HG03460 (cell line): Measurements from ENCODE around the gene FNBP1L.

Experiments used
- ATAC-seq: cut with Tn5 transposase; IDR thresholded peaks from one replicate; pipeline ENCODE4 v1.9.1; 2021; ENCODE audit not compliant: unreplicated experiment

Gene FNBP1L

GRCh38 chr1:93483606-93484005 is 35.7 kb downstream of the FNBP1L start:
- ATAC-seq, result no peak

DNA sequence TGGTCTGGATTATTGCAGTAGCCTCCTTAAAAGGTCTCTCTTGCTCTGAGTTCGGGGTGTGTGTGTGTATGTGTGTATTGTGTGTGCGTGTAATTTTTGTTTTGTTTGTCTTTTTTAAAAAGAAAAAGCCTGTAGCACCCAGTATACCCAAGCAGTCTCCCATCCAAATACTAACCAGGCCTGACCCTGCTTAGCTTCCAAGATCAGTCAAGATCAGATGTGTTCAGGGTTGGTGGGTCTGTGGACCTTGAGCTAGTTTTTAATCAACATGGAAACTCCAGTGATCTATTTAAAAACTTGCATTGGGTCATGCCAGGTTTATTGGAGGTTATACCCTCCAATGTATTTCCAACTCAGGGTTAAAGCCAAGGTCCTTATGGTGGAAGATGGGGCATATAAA is 40.3 kb downstream of the FNBP1L start:
- ATAC-seq, result no peak

GRCh38 chr1:93489756-93490155 is 41.8 kb downstream of the FNBP1L start:
- no peak for ATAC-seq

DNA sequence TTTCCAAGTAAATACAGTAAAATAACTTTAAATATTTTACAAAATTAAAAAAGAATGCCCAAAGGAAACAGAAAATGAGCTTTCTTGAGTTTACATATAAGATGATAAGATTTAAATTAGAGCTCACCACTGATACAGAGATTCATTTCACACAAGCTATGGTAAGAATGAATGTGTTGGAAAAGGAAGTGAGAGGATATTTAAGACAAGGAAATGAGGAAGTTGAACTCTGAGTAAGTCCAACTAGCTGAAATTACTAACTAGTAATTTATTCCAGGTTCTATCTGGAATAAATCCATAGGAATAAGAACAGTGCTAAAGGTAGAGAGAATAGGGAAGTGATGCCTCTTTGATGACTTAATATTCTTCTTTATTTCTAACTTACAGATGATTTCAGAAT is 42.4 kb downstream of the FNBP1L start:
- ATAC-seq, result no peak

- ATAC-seq, result no peak
Observed at GRCh38 chr1:93495911-93496310, 48.0 kb downstream of the FNBP1L start.

DNA sequence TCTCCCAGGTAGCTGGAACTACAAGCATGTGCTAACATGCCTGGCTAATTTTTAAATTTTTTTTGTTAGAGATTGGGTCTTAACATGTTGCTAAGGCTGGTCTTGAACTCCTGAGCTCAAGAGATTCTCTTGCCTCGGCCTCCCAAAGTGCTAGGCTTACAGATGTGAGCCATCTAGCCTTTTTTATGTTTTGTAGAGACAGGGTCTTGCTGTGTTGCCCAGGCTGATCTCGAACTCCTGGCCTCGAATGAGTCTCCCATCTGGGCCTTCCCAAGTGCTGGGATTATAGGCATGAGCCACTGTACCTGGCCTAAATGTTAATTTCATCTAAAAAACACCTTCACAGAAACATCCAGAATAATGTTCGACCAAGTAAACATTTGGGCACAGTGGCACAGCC is 48.6 kb downstream of the FNBP1L start:
- no peak for ATAC-seq

GRCh38 chr1:93499075-93499474 is 51.2 kb downstream of the FNBP1L start:
- ATAC-seq, result no peak

- ATAC-seq, result no peak
Observed at GRCh38 chr1:93499533-93499932, 51.6 kb downstream of the FNBP1L start.

DNA sequence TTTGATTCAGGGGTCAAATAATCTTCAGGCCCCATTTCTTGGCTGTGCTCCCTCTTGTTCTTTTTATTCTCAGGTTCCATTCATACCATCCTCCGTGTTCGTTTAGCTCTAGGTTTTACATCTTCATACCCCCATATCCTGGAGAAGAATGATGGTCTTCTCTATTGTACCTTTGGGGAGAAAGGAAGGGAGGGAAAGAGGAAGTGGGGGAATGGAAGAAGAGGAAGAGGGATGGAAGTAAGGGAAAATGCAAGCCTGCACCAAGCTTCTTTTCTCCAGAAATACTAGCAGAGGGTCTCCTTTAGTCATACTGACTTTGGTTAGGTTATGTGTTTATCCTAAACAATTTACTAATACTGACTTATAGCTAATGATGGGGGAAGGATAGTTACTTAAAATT is 52.4 kb downstream of the FNBP1L start:
- ATAC-seq, result no peak

DNA sequence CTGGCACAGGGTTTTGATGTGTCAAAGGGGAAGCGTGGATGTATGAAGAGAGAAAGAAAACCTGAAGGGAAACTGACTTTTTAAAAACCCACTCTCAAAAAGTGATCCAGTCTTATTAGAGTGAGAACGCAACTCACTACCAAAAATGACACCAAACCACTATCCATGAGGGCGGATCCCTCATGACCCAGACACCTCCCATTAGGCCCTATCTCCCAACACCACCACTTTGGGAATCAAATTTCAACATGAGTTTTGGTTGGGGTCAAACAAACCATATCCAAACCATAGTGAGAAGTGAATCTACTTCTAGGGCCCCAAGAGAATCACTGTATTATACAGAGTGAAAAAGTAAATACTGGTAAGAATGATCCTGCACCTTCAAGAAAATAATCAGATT is 53.5 kb downstream of the FNBP1L start:
- no peak for ATAC-seq

DNA sequence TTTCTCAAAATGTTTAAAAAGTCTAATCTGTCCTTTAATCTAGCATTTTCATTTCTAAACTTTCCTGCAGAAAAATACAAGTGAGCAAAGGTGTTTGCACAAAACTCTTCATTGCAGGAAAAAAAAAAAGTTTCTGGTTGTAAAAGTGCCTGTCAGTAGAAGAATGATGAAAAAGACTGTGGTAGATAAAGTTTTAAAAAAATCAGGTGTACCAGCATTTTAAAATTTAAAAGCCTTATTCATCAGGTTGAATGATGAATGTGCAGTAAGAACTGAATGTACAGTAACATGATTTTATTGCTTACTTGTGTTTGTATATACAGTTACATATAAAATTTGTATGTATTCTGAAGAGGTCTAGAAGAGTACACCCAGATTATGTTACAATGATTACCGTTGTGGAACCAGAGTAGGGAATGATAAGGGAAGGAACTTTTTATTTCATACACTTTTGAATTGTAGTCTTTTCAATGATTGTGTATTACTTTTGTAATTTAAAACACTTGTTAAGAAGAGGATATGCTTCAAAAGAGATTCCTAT is 54.0 kb downstream of the FNBP1L start:
- ATAC-seq, result no peak

DNA sequence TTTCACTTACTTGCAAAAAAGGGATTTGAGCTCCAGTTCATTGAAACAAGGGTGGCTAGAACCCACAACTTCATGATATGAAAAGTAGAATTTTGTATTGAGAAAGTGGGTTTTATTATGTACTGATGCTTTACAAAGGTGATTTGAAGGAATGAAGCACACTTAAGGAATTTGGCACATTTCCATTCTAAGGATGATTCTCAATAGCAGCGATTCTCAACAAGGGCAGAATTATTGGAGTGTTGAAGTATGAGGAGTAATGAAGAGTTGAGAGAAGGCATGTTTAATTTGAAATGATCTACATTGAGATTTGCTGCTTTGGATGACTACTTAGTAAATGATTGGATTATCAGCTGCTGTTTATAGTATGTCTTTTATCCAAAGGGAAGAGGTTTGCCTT is 54.7 kb downstream of the FNBP1L start:
- no peak for ATAC-seq

GRCh38 chr1:93503163-93503562 is 55.2 kb downstream of the FNBP1L start:
- ATAC-seq, result no peak

- ATAC-seq, result no peak
Observed at GRCh38 chr1:93503816-93504215, 55.9 kb downstream of the FNBP1L start.

DNA sequence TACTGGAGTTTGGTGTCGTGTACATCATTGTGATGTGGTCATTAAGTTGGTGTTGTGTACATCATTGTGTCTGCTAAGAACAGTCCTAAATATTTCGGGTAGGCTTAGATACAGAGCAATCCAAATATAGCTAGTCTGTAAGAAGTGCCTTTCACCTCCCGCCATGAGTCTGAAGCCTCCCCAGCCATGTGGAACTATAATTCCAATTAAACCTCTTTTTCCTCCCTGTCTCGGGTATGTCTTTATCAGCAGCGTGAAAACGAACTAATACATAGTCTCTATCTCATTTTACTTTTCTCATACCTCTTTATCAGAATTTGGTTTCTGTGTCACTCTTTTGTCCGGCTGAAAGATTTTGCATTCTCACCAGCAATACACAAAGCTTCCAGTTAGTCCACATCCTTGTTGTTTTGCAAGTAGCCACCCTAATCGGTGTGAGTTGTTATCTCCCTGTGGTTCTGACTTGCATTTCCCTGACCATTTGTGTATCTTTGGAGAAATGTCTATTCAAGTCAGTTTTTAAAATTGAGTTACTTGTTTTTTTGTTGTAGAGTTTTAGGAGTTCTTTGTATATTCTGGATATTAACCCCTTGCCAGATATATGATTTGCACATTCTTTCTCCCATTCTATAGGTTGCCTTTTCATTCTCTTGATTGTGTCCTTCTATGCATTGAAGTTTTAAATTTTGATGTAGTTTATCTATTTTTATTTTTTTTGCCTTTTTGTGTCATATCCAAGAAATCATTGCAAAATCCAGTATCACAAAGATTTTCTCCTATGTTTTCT is 56.5 kb downstream of the FNBP1L start:
- ATAC-seq, result no peak

GRCh38 chr1:93506126-93506525 is 58.2 kb downstream of the FNBP1L start:
- ATAC-seq, result no peak

GRCh38 chr1:93516164-93516563 is 68.2 kb downstream of the FNBP1L start:
- no peak for ATAC-seq

DNA sequence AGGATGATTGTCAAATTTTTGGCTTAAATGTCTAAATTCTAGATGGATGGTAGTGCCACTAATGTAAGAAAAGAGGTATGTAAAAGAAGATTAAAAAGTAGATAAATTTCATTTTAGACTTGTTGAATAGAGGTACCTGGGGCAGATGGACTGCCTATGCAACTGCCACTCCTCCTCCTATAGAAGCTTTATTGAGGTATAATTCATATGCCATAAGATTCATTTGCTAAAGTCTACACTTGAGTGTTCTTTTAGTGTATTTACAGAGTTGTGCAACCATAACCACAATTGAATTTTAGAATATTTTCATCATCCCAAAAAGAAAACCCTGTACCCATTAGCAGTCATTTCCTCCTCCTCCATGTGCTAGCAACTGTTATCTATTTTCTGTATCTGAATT is 70.6 kb downstream of the FNBP1L start:
- no peak for ATAC-seq

DNA sequence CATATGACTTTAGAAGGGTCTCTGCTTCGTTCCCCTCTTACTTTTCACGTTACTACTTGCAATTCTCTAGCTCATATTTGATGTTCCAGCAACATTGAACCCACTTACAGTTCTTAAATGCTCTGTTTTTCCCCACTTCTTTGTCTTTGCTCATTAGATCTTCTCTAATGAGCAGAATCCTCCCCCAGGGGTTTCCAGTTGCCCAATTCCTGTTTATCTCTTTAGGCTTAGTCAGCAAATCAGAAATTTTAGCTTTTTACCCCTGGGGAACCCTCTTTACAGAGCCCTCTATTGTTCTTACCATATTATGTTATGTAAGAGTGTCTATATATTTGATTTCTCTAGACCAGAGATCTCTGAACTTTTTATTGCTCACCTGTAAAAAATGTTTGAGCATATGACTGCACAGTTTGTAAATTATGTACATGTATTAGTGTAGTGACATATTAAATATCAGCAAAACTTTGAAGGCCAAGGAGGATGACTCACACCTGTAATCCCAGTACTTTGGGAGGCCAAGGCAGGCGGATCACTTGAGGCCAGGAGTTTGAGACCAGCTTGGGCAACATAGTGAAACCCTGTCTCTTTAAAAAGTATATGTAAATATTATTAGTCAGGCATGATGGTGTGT is 71.4 kb downstream of the FNBP1L start:
- no peak for ATAC-seq

GRCh38 chr1:93521618-93522017 is 73.7 kb downstream of the FNBP1L start:
- no peak for ATAC-seq

- ATAC-seq, result no peak
Observed at GRCh38 chr1:93522721-93523120, 74.8 kb downstream of the FNBP1L start.

GRCh38 chr1:93525431-93525830 is 77.5 kb downstream of the FNBP1L start:
- ATAC-seq, result no peak

DNA sequence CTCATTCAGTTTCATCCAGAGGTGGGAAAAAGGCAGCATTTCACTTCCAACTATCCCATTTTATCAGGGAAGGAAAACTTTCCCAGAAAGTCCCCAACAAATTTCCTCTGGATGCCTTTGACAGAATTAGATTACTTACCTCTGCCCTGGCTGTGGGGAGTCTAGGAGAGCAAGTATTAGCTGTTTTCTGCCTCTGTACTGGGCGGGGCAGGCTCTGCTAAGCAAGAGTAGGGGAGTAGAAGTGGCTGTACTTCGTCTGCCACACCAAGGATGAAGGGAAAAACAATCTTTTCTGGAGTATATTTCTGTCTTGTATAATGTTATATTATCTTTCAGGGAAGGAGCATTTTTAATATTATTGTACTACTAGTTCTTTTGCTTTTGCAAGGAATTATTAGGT is 78.5 kb downstream of the FNBP1L start:
- no peak for ATAC-seq
